CD4-positive, alpha-beta T cell treated with Interleukin-4 for 4 hours (primary cell): ENCODE results near the gene AMOTL2.

ENCODE experiments used
- DNase-seq: peaks from one replicate; pipeline ENCODE4 v3.0.0-alpha.2; 2020

AMOTL2 gene

GRCh38 chr3:134378384-134378783 lies 4.1 kb upstream of the AMOTL2 start:
- DNase-seq: no peak

- DNase-seq: no peak
These were observed 3.6 kb upstream of the AMOTL2 start for GRCh38 chr3:134377896-134378295.

GRCh38 chr3:134376786-134377426 lies 2.7 kb upstream of the AMOTL2 start:
- no peak for DNase-seq

- DNase-seq: no peak
These were observed 2.1 kb upstream of the AMOTL2 start for GRCh38 chr3:134376385-134376765.

GRCh38 chr3:134375582-134376384 lies 1.5 kb upstream of the AMOTL2 start:
- DNase-seq: no peak

GRCh38 chr3:134374791-134375581 lies 739 bp upstream of the AMOTL2 start:
- DNase-seq: no peak

GRCh38 chr3:134373271-134374104 lies 759 bp downstream of the AMOTL2 start:
- DNase-seq: no peak

GRCh38 chr3:134372396-134373270 lies 1.6 kb downstream of the AMOTL2 start:
- no peak for DNase-seq

GRCh38 chr3:134371542-134372324 lies 2.5 kb downstream of the AMOTL2 start:
- DNase-seq: no peak

- DNase-seq: no peak
These were observed 3.4 kb downstream of the AMOTL2 start for GRCh38 chr3:134370611-134371531.

GRCh38 chr3:134369861-134370596 lies 4.2 kb downstream of the AMOTL2 start:
- no peak for DNase-seq

GRCh38 chr3:134369231-134369741 lies 5.0 kb downstream of the AMOTL2 start:
- DNase-seq: no peak

- DNase-seq: no peak
These were observed 5.5 kb downstream of the AMOTL2 start for GRCh38 chr3:134368751-134369105.

GRCh38 chr3:134367869-134368750 lies 6.1 kb downstream of the AMOTL2 start:
- no peak for DNase-seq

GRCh38 chr3:134366928-134367811 lies 7.1 kb downstream of the AMOTL2 start:
- no peak for DNase-seq

GRCh38 chr3:134366221-134366927 lies 7.9 kb downstream of the AMOTL2 start:
- no peak for DNase-seq
